GM21526 (cell line): ENCODE results near the gene CYTH1.
"Not testable (repeated sequence)": the region's sequence is repeated elsewhere in the genome, so short reads cannot be mapped to it uniquely, and the experiment has no call there.

Experiments
- ATAC-seq: cut with Tn5 transposase; IDR thresholded peaks from one replicate; pipeline ENCODE4 v1.9.1; 2021; ENCODE audit warnings: moderate library complexity; ENCODE audit not compliant: unreplicated experiment, low FRiP score

The CYTH1 gene

GRCh38 chr17:78789663-78790181 is 7.6 kb upstream of the CYTH1 start:
- ATAC-seq = no peak

DNA sequence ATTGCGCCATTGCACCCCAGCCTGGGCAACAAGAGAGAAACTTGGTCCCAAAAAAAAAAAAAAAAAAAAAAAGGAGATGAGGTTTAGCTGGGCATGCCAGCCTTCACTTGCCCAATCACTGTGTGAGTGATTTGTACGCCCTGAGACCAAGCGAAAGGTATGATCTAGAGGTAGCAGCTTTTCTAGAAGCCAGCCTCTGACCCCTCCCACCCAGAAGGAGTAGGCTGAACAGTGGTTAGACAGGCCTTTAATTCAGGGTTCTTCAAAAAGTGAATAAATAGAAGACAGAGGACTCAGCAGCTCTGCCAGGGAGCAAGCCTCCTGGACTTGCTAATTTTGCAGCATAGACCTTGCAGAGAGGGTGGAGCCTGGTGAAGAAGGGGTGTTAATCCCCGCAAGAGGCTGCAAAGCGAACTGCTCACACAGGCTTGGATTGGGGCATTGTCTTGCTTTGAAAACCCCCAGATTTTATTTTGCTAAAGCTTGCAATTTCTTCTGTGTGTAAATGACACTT is 7.1 kb upstream of the CYTH1 start:
- ATAC-seq = no peak

- no peak for ATAC-seq
These were observed 6.4 kb upstream of the CYTH1 start for GRCh38 chr17:78788451-78788850.

DNA sequence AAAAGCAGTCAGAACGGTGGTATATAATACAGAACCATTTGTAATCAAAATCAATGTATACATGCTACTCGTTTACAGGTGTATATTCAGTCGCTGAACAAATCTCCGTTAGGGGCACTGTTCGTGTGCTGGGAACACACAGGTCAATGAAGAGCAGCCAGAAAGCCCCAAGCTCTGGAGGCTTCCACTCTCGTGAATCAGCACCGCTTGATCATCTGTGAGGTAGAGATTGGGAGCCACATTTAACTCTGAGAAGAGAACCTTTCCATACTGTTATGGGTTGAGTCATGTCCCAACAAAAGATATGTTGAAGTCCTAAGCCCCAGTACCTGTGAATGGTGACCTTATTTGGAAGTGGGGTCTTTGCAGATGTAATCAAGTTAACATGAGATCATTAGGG is 5.4 kb upstream of the CYTH1 start:
- no peak for ATAC-seq

DNA sequence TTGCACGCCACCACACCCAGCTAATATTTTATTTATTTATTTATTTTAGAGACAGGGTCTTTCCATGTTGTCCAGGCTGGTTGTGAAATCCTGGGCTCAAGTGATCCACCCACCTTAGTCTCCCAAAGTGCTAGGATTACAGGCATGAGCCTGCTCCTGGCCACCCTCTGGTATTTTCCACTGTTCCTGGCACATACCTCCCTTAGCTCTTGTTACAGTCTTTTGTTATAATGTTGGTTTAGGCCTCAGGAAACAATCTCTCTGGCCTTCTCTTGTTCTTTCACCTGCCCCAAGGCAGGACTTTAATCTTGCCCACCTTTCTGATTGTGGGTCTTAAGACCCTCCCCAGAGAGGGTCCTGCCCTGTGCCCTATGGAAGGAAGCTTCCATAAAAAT is 3.6 kb upstream of the CYTH1 start:
- no peak for ATAC-seq

- no peak for ATAC-seq
These were observed 3.1 kb upstream of the CYTH1 start for GRCh38 chr17:78785011-78785662.

DNA sequence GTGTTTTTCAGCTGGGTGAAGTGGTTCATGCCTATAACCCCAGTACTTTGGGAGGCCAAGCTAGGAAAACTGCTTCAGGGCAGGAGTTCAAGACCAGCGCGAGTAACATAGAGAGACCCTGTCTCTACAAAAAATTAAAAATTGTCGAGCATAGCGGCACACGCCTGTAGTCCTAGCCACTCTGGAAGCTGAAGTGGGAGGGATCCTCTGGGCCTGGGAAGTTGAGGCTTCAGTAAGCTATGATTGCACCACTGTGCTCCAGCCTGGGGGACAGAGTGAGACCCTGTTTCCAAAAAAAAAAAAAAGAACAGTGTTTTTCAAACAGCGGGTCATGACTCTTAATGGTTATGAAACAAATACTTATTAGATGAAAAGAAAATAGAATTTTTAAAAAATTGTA is 2.3 kb upstream of the CYTH1 start:
- ATAC-seq = no peak

GRCh38 chr17:78783711-78784324 is 1.7 kb upstream of the CYTH1 start:
- ATAC-seq = no peak

- ATAC-seq = no peak
These were observed 775 bp downstream of the CYTH1 start for GRCh38 chr17:78781104-78781892.

- ATAC-seq = no peak
These were observed 1.7 kb downstream of the CYTH1 start for GRCh38 chr17:78780335-78780734.

- ATAC-seq = no peak
These were observed 2.2 kb downstream of the CYTH1 start for GRCh38 chr17:78779850-78780249.

GRCh38 chr17:78779286-78779651 is 2.8 kb downstream of the CYTH1 start:
- ATAC-seq = not testable (repeated sequence)

GRCh38 chr17:78777881-78778280 is 4.2 kb downstream of the CYTH1 start:
- ATAC-seq = no peak

GRCh38 chr17:78774956-78775571 is 7.0 kb downstream of the CYTH1 start:
- no peak for ATAC-seq

- ATAC-seq = no peak
These were observed 7.6 kb downstream of the CYTH1 start for GRCh38 chr17:78774453-78774852.

DNA sequence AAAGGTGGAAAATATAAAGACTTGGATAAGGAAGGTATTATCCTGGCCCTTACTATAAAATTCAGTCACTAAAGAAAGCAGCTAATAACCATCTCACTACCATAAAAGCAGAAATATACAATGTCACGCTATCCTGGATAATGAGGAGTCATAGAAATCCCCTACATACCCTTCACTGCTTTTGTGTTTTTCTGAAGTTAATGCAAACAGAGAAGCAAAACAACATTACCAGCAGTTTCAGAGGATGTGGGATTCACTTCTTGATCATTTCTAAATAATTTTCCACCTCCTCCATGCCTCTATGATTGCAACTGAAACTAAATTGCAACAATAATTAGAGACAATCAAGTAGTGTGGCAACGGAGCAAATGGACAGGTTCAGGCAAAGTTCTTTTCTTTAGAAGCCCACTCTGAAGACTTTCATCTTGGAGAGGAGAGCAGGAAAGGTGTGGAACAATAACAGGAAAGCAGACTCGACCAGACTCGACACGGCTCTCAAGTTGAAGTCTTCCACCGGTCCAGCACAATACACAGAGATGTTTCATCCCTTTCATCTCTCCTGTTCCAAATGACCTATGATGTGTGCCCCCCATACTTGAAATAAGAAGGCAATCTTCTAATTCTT is 10.2 kb downstream of the CYTH1 start:
- no peak for ATAC-seq

- no peak for ATAC-seq
These were observed 12.8 kb downstream of the CYTH1 start for GRCh38 chr17:78769196-78769773.

GRCh38 chr17:78767806-78768205 is 14.3 kb downstream of the CYTH1 start:
- no peak for ATAC-seq

- ATAC-seq = no peak
These were observed 15.3 kb downstream of the CYTH1 start for GRCh38 chr17:78766743-78767294.

GRCh38 chr17:78766225-78766624 is 15.8 kb downstream of the CYTH1 start:
- ATAC-seq = no peak
